Islet of Langerhans (tissue), 1 donor: Measurements from ENCODE around the gene SMAD3.
"Not testable (repeated sequence)": the region's sequence is repeated elsewhere in the genome, so short reads cannot be mapped to it uniquely, and the experiment has no call there.

Experiments
- FAIRE-seq: peaks from one replicate; lab custom pipeline; 2011; peaks lifted over from hg19 to GRCh38; lab: Jason Lieb, UNC

The SMAD3 gene

DNA sequence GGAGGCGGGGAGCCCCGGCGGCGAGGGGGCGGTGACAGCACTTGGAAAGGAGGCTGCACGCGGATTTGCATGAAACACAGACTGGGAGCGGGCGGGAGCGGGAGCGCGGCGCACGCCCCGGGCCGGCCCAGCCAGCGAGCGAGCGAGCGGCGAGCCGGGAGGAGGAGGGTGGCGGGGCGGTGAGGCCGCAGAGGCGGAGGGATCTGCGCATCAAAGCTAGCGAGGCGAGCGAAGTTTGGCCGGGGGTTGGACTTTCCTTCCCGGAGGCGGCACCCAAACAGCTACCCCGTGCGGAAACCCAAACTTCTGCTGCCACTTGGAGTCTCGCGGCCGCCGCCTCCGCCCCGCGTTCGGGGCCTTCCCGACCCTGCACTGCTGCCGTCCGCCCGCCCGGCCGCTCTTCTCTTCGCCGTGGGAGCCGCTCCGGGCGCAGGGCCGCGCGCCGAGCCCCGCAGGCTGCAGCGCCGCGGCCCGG, at the start of gene SMAD3:
Gene SMAD3 (plus strand): TSS at position 72 of the 475 bp plus-strand sequence. CDS start 553 bp downstream, outside the sequence.
- FAIRE-seq = no peak

DNA sequence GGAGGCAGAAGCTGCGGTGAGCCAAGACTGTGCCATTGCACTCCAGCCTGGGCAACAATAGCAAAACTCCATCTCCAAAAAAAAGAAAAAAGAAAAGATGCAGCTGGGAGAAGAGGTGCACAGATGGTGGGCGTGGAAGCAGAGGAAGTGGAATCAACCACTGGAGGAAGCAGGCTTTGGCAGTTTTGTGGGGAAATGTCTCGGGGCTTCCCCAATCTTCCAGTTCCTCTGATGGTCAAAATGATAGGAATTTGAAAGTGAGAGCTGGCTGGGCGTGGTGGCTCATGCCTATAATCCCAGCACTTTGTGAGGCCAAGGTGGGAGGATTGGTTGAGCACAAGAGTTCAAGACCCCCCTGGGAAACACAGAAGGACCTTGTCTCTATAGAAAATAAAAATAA, 48.1 kb upstream of the SMAD3 start:
- no peak for FAIRE-seq

DNA sequence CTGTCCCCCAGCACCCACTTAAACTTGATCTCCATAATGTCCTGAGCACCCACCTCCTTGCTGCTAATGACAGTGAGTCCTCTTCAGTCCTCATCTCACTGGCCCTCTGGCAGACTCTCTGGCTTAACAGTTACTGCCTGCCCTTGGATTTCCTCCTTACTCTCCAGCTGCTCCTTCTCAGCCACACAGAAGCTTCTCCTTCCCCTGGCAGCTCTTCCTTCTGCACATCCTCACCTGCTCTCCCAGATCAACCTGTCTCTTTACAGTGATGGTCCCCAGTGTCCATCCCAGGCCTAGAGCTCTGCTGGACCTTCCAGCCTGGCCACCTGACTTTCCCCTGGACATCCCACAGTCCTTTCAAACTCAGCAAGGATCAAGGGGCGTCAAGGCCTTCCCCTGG, 47.4 kb upstream of the SMAD3 start:
- no peak for FAIRE-seq

DNA sequence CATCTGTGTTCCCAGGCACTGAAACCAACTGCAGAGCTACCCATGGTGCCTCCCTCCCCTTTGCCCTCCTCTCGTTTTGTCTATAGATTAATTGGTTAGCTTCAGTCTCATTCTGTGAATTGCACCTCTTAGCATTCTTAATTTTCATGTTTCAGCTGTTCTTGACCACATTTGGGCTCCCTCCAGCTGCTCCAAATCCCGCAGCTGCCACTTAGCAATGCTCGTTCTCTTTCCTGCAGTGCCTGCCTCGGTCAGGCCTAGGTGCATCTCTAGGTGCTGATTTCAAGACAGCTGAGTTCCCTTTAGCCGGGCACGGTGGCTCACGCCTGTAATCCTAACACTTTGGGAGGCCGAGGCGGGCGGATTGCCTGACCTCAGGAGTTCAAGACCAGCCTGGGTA, 47.0 kb upstream of the SMAD3 start:
- FAIRE-seq = no peak

DNA sequence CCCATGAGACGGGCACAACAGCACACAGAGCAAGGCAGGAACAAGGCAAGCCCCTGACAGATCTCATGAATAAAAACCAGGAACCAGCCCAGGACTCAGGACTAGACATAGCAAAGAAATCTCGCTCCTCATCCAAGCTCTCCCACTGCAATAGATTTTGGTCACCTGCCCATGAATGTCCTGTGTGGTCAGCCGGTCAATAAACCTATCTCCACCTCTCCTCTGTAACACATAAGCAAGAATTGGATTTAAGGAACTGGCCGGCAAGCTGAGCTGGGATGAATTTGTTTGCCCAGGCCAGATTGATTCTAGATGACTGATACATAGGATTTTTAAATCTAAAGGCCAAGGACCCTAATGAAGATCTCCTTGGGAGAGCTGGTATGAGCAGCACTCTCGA, 46.3 kb upstream of the SMAD3 start:
- FAIRE-seq = no peak

DNA sequence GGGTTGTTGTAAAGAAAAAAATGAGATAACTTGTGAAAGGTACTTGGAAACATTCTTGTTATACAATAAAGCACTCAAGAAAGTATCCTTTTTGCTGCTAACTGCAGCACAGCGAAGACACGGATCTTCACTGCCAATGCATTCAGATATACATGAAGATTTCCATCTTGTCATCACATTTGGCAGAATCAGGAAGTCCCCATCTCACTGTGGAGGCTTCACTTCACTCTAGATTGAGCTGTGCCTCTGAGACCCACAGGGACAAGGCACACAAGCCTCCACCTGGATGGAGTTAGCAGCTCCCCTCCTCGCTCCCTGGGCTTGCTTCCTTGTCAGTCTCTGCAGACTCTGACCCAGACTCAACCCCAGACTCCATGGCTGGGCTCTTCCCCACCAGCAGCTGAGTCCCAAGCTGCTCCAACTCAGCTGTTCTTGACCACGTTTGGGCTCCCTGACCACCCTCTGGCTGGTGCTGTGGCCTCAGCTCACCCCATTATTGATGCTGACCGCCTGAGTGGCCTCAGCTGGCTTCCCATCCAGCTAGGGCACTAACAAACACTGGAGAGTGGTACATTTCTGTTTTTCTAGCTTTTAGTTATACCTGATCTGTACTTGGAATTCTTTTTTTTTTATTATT, 45.4 kb upstream of the SMAD3 start:
- no peak for FAIRE-seq

DNA sequence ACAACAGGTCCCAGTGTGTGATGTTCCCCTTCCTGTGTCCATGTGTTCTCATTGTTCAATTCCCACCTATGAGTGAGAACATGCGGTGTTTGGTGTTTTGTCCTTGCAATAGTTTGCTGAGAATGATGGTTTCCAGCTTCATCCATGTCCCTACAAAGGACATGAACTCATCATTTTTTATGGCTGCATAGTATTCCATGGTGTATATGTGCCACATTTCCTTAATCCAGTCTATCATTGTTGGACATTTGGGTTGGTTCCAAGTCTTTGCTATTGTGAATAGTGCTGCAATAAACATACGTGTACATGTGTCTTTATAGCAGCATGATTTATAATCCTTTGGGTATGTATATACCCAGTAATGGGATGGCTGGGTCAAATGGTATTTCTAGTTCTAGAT, 44.7 kb upstream of the SMAD3 start:
- not testable (repeated sequence) for FAIRE-seq

DNA sequence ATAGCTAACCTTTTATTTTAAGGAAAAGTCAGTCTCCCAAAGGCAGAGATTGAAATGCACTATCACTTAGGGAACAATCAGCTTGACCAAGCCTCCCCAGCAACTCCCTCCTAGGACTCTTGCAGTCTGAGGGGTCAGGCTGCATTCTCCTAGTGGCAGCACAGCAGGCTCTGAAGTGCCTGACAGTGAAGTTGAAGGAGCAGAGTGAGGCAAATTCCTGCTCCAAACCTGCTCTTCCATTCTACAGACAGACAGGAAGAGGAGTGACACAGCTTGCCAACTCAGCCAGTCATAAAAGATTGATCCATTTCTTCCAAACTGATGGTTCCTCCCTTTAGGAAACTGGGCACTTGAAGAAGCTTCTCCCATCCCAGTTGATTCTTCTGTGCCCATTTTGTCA, 43.9 kb upstream of the SMAD3 start:
- no peak for FAIRE-seq

DNA sequence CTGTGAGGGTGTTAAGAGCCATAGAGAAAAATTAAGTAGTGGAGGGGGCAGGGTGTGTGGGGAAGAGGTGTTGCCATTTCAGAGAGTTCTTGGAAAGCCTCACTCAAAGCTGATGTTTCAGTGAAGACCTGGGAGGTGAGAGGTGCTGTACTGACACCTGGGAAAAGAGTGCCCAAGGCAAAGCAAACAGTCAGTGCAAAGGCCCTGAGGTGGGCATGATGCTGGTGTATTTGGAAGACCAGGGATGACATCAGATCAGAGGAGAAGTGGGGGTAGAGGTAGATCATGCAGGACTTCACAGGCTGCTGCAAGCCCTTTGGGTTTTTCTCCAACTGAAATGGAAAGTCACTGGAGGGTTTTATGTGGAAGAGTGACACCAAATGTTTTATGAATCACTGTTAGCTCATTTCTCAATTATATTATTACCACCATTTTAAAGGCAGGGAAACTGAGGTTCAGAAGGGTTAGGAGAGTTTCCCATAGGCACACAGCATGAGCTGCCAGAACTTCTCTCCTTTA, 42.8 kb upstream of the SMAD3 start:
- FAIRE-seq = no peak

DNA sequence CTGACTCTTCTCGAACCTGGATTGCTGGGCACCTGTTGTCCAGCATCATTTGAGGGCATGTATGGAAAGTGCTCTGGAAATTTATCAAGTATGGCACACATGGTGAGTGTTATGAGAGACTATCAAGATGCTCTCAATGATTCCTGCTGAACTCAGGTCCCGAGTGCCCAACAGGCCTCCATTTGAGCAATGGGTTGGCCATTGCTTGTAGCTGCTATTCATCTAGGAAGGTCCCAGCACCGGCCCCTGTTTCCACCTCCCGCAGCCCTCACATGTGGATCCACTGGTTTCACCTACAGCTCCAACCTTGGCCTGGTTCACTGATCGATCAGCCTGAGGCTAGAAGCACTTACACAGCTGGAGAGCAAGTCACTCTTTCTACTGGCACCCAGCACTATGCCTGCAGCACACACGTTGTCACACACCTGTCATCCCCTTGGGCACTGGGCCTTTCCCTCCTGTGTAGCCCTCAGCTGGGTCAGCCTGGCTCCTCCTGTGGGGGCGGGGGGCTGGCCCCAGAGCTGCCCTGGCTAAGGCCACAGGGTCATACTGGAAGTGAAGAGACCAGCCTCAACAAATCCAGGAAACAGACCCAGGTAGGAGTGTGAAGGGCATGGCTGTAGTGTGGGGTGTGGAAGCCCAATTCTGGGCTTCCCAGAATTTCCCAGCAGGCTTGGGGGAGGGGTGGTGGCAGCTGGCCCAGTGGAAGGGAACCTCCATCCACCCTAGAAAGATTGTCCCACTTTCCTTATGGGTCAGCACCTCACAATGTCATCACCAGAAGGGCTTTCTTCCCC, 41.7 kb upstream of the SMAD3 start:
- no peak for FAIRE-seq

DNA sequence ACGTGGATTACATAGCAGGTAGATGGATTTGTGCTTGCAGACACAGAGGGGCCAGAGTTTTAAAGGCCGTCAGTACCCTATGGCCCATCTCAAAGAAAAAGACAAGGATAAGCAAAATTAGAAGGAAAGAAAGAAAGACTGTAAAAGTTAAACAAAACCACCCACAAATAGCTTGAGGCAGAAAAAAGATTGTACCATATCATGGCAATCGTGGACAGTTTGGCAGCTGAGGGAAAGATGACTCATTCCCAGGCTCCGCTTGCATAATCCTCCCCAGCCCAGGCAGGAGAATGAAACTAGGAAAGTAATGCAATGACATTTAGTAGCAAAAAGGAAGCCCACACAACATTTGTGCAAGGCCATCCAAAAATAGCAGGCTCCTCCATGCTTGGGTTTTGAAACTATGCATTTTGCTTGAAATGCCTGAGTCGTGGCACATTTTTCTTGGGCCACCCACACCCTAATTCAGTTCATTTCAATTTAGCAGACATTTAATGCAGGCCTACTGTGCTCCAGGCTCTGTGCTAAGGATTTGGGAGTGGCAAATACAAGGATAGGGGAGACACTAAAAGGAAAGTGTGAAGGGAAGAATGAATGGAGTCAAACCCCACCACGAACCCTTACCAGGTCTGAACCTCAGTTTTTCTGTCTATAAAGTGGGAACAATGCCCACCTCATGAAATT, 40.9 kb upstream of the SMAD3 start:
- FAIRE-seq = peak; percentile 61

DNA sequence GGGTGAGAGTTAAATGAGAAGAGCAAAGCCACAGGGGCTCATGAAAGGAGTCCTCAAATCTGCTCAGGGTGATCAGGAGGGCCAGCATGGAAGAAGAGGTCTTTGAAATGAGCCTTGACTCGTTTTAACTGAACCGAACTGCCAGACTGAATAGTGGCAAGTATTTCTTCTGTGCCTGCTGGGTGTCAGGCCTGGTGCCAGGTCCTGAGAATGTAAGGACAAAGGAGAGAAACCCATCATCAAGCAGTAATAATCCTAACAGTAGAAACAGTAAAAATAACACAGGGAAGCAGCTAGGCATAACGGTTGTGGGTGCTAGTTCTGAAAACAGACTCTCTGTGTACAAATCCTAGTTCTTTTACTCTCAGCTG, 40.4 kb upstream of the SMAD3 start:
- no peak for FAIRE-seq

DNA sequence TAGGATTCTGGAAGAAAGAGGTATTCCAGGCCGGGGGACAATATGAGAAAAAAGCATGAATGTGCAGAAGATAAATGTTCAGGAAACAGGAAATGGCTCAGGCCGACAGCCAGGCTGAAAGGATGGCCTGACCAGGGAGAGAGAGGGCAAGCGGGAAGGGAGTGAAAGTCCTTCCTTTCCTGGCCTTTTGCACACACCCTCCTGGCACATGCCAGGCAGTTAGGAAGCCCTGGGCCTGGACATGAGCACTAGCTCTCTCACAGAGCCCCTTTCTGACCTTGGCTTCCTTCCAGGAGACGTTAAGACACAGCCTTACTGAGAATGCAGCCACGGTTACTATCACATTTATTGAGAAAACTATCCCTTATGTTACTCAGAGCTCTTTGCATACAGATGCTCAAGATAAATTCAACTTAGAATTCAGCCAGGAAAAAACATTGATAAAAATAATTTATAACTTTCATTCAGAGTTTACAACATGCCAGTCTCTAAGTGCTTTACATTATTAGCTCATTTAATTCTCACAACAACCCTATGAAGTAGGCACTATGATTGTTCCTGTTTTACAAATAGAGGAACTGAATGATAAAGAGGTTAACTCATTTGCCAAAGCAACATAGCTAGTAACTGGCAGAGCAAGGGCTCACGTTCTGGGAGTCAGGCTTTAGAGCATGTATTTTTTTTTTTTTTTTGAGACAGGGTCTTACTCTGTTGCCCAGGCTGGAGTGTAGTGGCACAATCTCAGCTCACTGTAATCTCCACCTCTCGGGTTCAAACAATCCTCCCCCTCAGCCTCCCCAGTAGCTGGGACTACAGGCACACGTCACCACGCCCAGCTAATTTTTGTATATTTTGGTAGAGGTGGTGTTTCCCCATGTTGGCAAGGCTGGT, 39.4 kb upstream of the SMAD3 start:
- FAIRE-seq = no peak

DNA sequence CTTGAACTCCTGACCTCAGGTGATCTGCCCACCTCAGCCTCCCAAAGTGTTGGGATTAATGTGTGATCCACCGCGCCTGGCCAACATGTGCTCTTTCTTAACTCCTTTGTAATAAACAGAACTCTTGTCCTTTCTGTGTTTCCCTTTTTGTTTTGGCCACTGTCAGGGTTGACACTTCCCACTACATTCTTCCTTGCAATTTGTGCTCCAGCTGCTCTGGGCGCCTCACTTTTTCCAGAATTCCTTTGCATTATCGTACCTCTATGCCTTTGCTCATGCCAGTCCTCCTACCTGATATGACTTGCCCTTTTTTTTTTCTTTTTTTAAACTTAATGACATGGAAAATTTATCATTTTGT, 38.8 kb upstream of the SMAD3 start:
- FAIRE-seq = no peak

DNA sequence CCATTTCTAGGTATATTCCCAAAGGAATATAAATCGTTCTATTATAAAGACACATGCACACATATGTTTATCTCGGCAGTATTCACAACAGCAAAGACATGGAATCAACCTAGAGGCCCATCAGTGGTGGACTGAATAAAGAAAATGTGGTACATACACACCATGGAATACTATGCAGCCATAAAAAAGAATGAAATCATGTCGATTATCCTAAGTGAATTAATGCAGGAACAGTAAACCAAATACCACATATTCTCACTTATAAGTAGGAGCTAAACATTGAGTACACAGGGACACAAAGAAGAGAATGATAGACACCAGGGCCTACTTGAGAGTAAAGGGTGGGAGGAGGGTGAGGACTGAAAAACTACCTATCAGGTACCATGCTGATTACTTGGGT, 37.0 kb upstream of the SMAD3 start:
- not testable (repeated sequence) for FAIRE-seq

DNA sequence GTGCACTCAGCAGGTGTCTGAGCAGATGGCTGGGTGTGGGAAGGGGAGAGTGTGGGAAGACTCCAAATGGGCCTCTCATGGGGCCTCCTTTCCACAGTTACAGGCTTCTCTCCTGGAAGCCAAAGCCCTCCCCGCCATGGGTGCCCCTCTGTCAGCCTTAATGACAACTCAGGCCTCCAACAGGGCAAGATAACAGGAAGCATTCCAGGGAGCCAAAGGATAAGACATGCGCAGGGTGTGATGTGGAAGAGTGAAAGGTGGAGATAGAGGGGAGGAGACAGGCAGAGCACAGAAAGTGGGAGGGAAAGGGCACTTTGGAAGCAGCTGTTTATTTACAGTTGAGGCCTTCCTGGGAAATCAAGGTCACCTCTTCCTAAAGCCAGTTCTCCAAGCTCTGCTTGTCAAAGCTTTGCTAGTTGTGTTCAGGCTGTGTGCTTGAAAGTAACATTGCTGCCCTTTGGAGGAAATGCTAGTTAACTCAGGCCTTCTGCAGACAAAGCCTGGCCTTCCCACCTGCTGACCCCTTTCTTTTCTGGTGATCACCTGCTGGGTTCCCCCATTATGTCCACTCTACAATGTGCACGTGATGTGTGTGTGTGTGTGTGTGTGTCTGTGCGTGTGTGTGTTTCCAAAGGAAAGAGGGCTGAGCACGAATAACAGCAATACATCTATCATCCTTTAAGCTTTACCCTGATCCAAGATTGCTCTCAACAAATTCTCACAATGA, 35.2 kb upstream of the SMAD3 start:
- no peak for FAIRE-seq

DNA sequence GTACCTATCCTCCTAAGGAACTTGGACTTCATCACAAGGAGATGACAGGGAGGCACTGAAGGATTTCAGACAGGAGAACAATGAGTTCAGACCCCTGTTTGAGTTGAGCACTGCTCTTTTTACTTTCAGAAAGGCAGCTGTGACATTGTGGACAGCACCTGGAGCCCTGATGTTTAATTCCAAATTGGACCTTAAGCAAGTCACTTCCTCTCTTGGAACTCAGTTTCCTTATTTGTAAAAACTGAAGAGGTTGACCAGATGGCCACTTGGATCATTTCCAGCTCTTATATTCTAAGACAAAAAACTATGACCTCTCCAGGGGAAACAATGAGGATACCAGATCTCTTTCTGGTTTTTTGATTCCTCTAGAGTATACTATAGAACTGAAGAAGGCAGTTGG, 34.1 kb upstream of the SMAD3 start:
- no peak for FAIRE-seq

DNA sequence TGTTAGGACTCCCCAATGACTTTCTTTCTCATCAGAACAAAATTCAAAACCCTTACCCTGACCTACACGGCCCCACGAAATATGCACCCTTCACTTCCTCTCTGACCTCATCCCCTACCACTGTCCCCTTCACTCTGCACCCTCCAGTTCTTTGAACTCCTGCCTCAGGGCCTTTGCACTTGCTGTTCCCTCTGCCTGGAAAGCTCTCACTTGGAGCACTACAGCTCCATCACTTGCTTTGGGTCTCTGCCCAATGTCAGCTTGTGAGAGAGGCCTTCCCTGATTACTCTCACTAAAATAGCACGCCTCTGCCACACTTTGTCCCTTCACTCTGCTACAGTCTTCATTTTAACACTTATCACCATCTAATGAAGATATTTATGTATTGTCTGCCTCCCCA, 32.8 kb upstream of the SMAD3 start:
- FAIRE-seq = no peak

DNA sequence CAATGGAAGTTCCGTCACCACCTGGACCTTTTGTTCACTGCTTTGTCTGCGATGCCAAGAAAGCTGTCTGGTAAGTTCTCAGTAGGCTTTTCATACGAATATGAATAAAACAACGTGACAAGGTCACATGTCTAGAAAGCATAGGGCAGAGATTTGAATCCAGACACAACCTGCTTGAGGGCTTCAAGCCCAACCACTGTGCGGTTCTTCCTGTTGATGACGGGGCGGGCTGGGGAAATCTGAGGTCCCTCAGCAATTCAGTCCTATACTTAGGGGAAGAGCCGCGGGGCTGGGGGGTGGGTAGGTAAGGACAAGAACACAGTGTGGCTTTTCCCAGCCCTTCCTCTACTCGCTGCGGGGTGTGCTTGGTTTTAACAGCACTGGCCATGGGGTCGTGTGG, 32.4 kb upstream of the SMAD3 start:
- FAIRE-seq = no peak

DNA sequence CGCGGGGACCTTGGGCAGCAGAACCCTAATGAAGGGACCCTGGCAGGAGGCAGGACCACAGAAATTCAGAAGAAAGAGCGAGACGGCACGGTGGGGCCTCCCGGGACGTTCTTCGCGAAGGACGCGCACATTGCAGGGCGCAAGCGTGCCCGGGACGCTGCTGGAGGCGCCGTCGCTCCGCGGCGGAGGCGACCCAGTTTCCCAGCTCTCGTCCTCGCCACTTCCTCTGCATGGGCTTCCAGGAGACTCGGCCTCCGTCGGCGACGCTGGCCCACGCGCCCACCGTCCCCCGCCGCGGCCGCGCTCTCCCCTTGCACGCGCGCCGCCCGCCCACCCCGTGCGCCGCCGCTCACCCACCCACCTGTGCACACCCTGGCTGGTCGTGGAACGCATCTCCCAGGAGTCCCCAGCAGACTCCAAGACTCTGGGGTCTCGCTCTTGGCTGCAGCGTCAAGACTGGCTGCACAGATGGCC, 31.8 kb upstream of the SMAD3 start:
- FAIRE-seq = no peak

DNA sequence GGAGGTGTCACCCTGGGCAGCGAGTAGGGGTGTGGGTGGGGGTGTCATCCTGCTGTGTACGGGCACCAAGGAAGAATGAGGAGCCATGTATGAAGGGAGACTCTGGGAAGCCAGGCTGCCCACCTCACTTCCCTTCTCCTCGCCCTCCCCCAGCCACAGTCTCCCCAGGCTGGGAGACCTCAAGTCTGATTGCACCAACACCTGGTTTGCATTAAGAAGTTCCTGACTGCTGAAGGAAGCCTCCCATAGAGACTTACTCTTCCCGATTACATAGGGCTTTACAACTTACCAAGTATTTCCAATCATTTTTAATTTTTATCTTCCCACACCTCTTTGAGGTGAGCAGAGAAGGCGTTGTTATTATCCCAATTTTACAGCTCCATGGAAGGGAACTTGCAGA, 29.5 kb upstream of the SMAD3 start:
- no peak for FAIRE-seq
